Activated CD4-positive, CD25-positive, alpha-beta regulatory T cell treated with anti-CD3 and anti-CD28 coated beads, Interleukin-2, amount 50 U/mL, for 24 hours (primary cell): ENCODE data around the gene ARFGEF3.

Experiments
- ATAC-seq, 2 donors: fragments of 150-1000 bp; cut with Tn5 transposase; one replicate each; pipeline ENCODE4 v1.10.0; 2021; ENCODE audit warnings: mild to moderate bottlenecking in 1 of 2, moderate library complexity in 1 of 2

Gene ARFGEF3

DNA sequence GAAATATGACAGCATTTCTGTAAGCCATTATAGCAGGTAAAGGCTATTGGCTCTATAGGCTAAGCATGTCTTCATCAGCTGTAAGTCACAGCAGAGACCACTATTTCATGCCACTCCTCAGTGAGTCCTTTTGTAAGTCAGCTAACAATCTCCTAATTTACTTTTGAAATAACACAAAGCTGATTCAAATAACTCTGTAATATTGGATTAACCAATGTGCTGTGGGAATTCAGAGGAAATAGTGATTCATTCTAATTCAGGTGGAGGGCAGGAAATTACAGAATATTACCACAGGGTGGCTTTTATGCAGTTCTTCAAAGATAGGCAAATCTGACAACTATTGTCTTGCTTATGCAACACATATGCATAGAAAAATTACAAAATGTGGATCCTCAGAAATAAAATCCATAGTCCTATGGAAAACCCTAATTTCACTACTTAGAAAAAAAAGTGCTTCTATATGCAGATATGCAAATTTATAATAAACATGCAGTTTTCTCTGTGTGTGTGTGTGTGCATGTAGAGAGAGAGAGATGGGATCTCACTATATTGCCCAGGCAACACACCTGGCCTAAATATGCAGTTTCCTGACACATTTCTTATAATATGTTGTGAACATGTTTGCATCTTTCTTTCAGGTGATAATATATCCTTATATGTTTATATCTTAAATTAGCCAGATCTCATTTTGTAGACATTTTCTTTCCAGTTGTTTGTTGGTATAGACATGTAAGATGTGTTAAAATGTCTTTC is 211.1 kb downstream of the ARFGEF3 start:
- peak; percentile 35 to 45 for ATAC-seq

DNA sequence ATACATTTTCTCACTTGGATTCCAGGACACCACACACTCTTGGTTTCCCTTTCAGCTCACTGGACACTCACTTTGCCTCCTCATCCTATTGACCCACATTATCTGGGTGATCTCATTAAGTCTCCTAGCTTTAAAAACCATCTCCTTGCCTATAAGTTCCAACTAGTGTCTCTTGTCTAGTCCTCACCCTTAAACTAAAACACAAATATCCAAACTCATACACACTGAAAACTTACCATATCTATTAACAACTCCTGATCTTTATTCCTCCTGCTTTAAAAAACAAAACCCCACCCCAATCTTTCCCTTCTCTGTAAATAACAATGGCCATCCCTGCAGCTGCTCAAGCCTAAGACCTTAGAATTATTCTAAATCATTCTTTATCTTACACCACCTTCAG is 212.5 kb downstream of the ARFGEF3 start:
- ATAC-seq = no peak

DNA sequence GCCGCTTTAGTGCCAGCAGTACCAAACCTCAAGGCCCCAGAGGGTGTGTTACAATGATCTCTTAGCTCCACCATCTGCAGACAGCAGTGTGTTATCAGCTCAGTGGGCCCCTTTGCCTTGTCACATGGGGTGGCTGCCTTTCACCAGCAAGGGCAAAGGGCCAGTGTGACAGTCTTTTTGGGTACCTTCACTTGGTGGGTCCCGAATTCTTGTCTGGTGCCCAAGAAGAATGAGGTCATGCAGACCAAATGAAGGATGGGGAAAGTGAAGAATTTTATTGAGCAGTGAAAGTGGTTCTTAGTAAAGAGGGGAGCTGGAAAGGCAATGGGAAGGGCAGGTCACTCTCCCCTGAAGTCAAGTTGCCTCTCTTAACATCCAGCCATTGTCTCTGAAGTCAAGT is 213.1 kb downstream of the ARFGEF3 start:
- no peak for ATAC-seq

DNA sequence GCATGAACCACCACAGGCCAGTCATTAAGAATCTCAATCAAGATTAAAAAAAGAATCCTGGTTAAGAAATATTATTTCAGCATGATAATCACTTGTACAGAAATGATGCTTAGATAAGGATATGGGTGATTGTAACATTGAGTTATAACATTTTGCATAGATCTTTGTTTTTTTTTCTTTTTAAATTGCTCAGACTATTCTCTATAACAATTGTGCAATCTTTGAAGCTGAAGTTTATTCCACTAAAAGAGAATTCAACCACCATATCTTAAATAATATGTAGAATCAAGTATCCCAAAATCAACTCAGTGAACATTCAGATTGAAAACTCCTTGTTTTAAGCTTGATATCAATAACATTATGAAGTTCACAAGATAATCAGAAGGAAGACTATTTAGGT is 215.3 kb downstream of the ARFGEF3 start:
- no peak for ATAC-seq

DNA sequence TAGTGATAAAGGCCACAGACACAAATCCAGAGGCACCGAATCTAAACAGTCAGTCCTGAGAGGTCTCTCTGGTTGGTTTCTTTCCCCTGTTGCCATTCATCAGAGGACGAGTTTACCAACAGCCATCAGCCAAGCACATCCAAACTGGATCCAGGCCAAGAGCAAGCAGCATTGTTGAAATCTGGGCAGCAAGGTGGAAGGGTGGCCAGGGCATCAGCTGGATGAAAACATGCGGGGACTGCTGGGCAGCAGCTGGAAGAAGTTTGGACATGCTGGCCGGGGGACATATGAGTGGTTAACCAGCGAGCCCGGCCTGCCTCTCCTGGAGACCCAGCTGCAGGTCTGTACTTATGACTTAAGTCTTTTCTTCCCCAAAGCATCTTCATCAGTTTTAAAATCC is 216.1 kb downstream of the ARFGEF3 start, which contains the start of gene SMIM28:
Gene SMIM28, plus strand, starts transcription at position 62 of the 400 bp plus-strand sequence. Its CDS starts 168 bp downstream, at position 230.
- ATAC-seq = no peak

DNA sequence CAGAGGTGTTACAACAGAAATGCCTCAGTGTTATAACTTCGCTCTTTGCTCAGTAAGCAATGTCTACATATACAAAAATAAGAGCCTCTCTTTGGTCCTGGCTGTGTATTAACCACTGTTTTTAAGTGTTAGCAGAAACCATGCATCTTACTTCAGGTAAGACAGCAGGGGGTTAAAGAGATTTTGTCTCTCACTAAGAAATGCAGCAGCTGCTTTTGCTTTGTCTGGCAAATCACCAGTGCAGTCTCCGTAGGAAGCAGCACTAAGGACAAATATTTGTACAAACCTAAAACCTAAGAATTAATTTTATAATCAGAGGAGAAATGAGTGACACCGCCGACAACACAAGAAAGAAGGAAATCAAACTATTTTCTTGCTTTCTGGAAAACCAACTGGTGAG is 216.7 kb downstream of the ARFGEF3 start:
- no peak for ATAC-seq

DNA sequence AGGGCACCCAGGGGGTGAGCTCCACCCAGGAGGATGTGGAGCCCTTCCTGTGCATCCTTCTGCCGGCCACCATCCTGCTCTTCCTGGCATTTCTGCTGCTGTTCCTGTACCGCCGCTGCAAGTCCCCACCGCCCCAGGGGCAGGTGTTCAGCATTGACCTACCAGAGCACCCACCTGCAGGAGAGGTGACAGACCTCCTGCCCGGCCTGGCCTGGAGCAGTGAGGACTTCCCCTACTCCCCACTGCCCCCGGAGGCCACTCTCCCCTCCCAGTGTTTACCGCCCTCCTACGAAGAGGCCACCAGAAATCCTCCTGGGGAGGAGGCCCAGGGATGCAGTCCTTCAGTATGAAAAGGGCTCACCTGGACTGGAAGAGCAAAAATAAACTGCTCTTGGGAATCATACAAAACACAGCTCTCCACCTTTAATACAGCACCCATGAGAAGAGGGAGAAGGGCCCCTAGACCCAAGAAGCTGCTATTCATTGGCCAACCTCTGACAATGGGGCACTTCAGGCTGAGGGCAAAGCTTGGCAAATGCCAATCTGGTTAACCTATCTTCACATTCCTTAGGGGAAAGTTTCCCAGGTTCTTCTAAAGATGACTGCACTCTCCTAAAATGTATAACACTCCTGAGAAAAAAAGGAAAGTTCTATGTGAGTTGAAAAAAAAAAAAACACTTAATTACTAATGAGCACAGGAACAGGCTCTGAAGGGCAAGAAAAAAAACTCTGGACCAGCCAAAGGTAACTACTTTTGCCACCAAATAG is 220.9 kb downstream of the ARFGEF3 start:
- ATAC-seq = no peak

DNA sequence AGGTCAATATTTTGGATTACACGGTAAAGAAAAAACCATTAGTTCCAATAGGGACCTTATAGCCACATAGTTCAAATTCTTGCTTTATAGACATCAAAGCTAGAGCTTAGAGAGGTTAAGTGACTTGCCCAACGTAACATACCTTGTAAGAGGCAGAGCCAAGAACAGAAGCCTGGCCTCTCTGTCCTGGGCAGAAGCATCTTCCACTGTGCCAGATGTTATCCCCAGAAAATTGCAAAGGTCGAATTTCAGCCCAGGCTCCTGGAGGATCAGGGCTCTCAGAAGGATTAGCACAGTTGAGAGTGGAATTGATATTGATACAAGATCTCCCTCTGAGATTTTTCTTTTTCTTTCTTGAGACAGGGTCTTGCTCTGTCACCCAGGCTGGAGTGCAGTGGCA is 222.0 kb downstream of the ARFGEF3 start:
- ATAC-seq = no peak

DNA sequence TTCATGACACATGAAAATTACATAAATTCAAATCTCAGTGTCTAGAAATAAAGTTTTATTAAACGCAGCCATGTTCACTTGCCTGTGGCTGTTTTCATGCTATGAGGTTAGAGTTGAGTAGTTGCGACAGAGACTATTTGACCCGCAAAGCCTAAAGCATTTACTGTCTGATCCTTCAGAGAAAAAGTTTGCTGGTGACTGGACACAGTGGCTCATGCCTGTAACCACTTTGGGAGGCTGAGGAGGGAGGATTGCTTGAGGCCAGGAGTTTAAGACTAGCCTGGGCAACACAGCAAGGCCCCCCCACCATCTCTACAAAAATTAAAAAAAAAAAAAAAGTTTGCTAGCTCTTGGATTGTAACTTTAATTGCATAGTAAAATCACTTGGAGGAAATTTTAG is 225.2 kb downstream of the ARFGEF3 start:
- no peak for ATAC-seq

DNA sequence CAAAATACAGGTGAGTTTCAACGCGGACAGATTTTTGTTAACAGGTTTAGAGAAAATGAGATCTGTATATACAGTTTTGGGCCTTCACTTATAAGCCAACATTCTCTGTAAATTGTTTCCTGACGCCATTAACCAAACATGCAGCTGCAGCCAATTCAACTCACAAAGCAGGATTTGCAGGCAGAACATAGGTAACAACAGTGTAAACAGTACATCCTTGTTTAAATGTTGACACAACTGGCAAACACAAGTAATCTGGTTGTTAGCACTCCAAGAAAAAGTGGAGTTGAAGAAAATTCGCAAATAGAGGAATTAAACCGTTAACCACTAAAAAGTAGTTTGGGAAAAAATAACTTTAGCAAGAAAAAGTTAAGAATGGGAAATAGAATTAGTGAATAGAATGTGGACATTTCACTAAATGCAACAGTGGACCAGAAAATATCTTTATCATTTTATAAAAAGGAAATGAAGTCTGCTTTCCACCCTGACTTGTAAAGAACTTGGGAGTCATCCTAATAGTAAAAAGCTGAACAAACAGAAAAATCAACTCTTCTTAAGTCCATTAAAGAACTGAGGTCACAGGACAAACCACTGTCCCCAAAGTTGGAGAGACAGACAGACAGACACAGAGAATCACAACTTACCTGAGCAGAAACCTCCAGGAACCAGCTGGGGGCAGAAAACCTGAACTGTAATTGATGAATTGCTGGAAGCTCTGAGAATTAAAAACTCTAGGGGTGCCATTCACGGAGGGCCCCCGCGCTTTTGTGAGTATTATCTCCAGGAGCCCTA is 226.0 kb downstream of the ARFGEF3 start:
- ATAC-seq = no peak

DNA sequence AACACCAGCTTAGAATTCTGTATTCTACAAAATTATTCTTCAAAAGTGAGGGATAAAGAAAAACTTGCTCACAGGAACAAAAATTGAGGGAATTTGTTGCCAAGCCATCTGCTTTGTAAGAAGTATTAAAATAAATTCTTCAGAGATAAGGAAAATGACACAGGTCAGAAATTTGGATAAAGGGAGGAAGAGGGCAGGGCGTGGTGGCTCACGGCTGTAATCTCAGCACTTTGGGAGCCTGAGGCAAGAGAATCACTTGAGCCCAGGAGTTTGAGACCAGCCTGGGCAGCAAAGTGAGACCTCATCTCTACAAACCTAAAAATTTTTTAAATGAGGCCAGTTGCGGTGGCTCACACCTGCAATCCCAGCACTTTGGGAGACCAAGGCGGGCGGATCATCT is 227.8 kb downstream of the ARFGEF3 start:
- no peak for ATAC-seq
